ENCODE results near the gene TMEM9.

DNA sequence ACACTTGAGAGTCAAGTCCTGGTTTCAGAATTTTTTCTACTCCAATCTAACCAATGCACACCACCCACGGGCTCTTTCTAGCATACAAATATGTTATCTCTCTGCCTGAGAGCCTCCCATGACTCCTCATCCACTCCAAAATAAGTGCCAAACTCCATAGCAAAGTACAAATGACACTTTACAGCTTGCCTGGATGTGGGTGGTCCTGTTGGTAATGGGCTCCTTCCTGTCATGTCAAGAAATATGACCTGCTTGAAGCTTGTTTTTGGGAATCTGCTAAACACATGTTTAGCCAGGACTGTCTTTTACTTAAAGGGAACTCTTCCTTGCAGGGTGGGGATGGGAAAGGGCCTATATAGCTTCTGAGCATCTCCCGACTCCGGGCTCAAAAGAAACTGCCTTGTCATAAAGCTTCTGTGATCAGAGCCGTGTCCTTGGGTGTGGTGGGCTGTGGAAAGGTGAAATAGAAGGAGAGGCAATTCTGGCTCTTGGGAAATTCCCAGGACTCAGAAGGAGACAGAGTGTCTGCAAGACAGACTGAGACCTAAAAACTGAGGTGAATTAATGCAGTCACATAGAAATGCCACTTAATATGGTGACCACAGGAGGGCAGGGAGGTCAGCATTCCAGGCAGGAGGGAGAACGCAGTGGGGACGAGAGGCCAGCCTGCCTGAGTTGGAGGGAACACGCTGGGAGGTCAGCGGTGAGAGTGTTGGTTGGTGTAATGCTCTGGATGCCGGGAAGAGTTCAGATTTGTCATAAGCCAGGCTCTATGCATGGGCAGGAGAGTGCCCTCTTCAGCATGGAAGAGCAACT is 30.2 kb upstream of the TMEM9 start:
- TF ChIP-seq, protein P1, sequence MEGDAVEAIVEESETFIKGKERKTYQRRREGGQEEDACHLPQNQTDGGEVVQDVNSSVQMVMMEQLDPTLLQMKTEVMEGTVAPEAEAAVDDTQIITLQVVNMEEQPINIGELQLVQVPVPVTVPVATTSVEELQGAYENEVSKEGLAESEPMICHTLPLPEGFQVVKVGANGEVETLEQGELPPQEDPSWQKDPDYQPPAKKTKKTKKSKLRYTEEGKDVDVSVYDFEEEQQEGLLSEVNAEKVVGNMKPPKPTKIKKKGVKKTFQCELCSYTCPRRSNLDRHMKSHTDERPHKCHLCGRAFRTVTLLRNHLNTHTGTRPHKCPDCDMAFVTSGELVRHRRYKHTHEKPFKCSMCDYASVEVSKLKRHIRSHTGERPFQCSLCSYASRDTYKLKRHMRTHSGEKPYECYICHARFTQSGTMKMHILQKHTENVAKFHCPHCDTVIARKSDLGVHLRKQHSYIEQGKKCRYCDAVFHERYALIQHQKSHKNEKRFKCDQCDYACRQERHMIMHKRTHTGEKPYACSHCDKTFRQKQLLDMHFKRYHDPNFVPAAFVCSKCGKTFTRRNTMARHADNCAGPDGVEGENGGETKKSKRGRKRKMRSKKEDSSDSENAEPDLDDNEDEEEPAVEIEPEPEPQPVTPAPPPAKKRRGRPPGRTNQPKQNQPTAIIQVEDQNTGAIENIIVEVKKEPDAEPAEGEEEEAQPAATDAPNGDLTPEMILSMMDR (IDR thresholded peaks at IDR 0.05), result peak; percentile 27 to 61 (median 48)
- no peak for TF ChIP-seq POLR2A (IDR thresholded peaks at IDR 0.05)
